GM13977 (cell line): ENCODE results near the gene MOGAT3.
"Not testable (repeated sequence)": the region's sequence is repeated elsewhere in the genome, so short reads cannot be mapped to it uniquely, and the experiment has no call there.

Experiments
- DNase-seq: peaks from one replicate; pipeline ENCODE4 v3.0.0; 2012; ENCODE audit warnings: low spot score
- CTCF ChIP-seq: IDR thresholded peaks from 2 replicates; pipeline ENCODE4 v1.5.1; 2012; ENCODE audit warnings: mild to moderate bottlenecking, control low read depth; ENCODE audit not compliant: insufficient read depth; ENCODE audit errors: extremely low read depth, missing control alignments
- in situ Hi-C: fragments of 300-500 bp; cut with MboI; formaldehyde crosslinking; loops from one replicate; pipeline ENCODE4 v1.12.0; 2022; ENCODE audit warnings: low sequenced_read_pairs, low pct_unique_long_range_greater_than_20kb, mixed read lengths, inconsistent platforms; ENCODE audit not compliant: unreplicated experiment

Gene MOGAT3

GRCh38 chr7:101212014-101212413 lies 11.2 kb upstream of the MOGAT3 start:
- no peak for TF ChIP-seq CTCF
- no peak for DNase-seq
- in situ Hi-C loops, result no loop called here

GRCh38 chr7:101211501-101211900 lies 10.7 kb upstream of the MOGAT3 start:
- no peak for TF ChIP-seq CTCF
- in situ Hi-C loops, result no loop called here
- no peak for DNase-seq

- DNase-seq, result no peak
- TF ChIP-seq CTCF, result no peak
- in situ Hi-C loops, result no loop called here
Observed at GRCh38 chr7:101210143-101210542, 9.3 kb upstream of the MOGAT3 start.

DNA sequence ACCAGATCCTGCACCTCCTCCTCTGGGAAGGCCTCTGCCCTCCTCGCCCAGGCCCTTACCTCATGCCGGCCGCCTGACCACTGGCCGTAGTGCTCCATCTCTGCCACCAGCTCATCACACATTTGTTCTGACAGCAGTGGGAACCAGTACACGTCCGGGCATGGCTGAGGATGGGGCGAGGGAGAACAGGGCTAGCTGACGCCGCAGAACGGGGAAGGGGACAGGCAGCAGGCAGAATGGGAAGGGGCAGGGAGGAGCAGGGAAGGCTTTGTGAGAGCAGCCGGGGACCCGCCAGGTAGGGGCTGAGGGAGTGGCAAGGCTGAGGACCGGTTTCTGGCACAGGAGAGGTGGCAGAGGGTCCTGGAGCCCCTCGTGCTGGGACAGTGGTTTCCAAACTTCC lies 8.0 kb upstream of the MOGAT3 start:
- TF ChIP-seq CTCF, result no peak
- in situ Hi-C loops, result no loop called here

DNA sequence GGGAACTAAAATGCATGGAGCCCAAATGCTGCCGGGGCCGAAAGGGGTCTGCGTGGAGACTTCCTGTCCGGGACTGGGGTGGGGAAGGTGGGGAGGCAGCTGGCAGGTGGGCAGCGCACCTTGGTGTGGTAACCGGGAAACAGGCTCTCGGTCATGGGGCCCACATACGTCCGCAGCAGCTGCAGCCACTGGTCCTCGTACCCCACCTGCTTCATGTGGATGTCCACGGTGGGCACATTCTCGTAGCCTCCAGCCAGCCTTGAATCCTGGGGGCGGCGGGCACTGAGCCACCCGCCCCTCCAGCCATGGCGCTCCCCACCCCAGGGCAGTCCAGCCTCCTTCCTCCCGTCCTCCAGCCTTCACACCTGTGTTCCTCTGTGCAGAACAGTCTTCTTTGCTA lies 6.6 kb upstream of the MOGAT3 start:
- no peak for TF ChIP-seq CTCF
- no peak for DNase-seq
- in situ Hi-C loops, result no loop called here

More for the DNA sequence above, 8.0 kb upstream of the MOGAT3 start:
- no peak for DNase-seq

GRCh38 chr7:101206665-101207042 lies 5.8 kb upstream of the MOGAT3 start:
- no peak for TF ChIP-seq CTCF
- in situ Hi-C loops, result no loop called here
- no peak for DNase-seq

- in situ Hi-C loops, result no loop called here
- TF ChIP-seq CTCF, result no peak
- DNase-seq, result no peak
Observed at GRCh38 chr7:101205901-101206664, 5.2 kb upstream of the MOGAT3 start.

GRCh38 chr7:101203740-101204738 lies 3.2 kb upstream of the MOGAT3 start:
- in situ Hi-C loops, DNase-seq: not testable (repeated sequence)
